ENCODE data around the gene CIC.

The CIC gene

GRCh38 chr19:42244347-42245220 lies 24.5 kb upstream of the CIC start:
- peak; percentile 88 for DNase-seq

- no peak for DNase-seq
Observed at GRCh38 chr19:42245231-42245630, 23.8 kb upstream of the CIC start.

- no peak for DNase-seq
Observed at GRCh38 chr19:42246143-42246921, 22.7 kb upstream of the CIC start.

GRCh38 chr19:42246922-42247639 lies 22.0 kb upstream of the CIC start:
- no peak for DNase-seq

- no peak for DNase-seq
Observed at GRCh38 chr19:42247640-42248199, 21.3 kb upstream of the CIC start.

GRCh38 chr19:42248270-42249148 lies 20.5 kb upstream of the CIC start:
- DNase-seq: no peak

- no peak for DNase-seq
Observed at GRCh38 chr19:42249149-42249750, 19.8 kb upstream of the CIC start.

- no peak for DNase-seq
Observed at GRCh38 chr19:42249769-42250168, 19.3 kb upstream of the CIC start.

- DNase-seq: no peak
Observed at GRCh38 chr19:42250183-42250665, 18.8 kb upstream of the CIC start.

GRCh38 chr19:42250666-42251531 lies 18.2 kb upstream of the CIC start:
- DNase-seq: no peak

GRCh38 chr19:42251572-42252358 lies 17.3 kb upstream of the CIC start:
- no peak for DNase-seq

- DNase-seq: no peak
Observed at GRCh38 chr19:42252365-42253244, 16.4 kb upstream of the CIC start.

GRCh38 chr19:42253245-42254088 lies 15.6 kb upstream of the CIC start:
- DNase-seq: peak; percentile 57

GRCh38 chr19:42254089-42254849 lies 14.8 kb upstream of the CIC start:
- peak; percentile 80 to 82 for DNase-seq

- DNase-seq: peak; percentile 92 to 94
Observed at GRCh38 chr19:42254850-42255765, 13.9 kb upstream of the CIC start, which contains the start of gene ERF. Gene ERF, minus strand, starts transcription at chr19:42255128. Its CDS starts 129 bp downstream, at chr19:42254999.
